H1 (cell line): ENCODE results near the gene WDR35. TPM values are rescaled to one million over a fixed set of nuclear protein-coding genes. Genes with fewer than 3 reads are reported as not detected.

ENCODE experiments used
- CTCF ChIA-PET: fragments of 300-600 bp; sonication (Branson Sonifier 250); formaldehyde crosslinking; loops from one replicate; lab custom pipeline; 2021; ENCODE audit not compliant: partially characterized antibody; lab: Charles Lee
- POLR2A ChIA-PET: fragments of 300-600 bp; sonication (Branson Sonifier 250); formaldehyde crosslinking; loops from one replicate; lab custom pipeline; 2021; ENCODE audit warnings: inconsistent platforms; ENCODE audit not compliant: partially characterized antibody; lab: Charles Lee
- DNase-seq, 2 experiments: peaks; one replicate each; pipeline versions ENCODE4 v3.0.0 to v3.0.0-alpha.2; 2010 to 2022; ENCODE audit warnings: low spot score in 2 of 2, low read depth in 1 of 2, mixed read lengths in 1 of 2
- FAIRE-seq: peaks from 2 replicates; lab custom pipeline; 2011; peaks lifted over from hg19 to GRCh38; lab: Jason Lieb, UNC
- H2AFZ ChIP-seq: 2 replicates; pipeline ENCODE4 v1.8.1; 2012; ENCODE audit warnings: low read length, inconsistent platforms
- H2AK5ac ChIP-seq: 2 replicates; pipeline ENCODE4 v1.6.1; 2013; ENCODE audit warnings: low read depth, low read length
- H2BK120ac ChIP-seq: replicated peaks from 2 replicates; pipeline ENCODE3; 2013; ENCODE audit warnings: low read depth, low read length, inconsistent platforms
- H2BK12ac ChIP-seq: 2 replicates; pipeline ENCODE4 v1.6.1; 2013; ENCODE audit warnings: low read depth, low read length
- H2BK15ac ChIP-seq: 2 replicates; pipeline ENCODE4 v1.6.1; 2013; ENCODE audit warnings: low read length
- H2BK20ac ChIP-seq: 2 replicates; pipeline ENCODE4 v1.6.1; 2013; ENCODE audit warnings: low read length
- H2BK5ac ChIP-seq: 2 replicates; pipeline ENCODE4 v1.6.1; 2013; ENCODE audit warnings: low read depth, low read length
- H3K14ac ChIP-seq: 2 replicates; pipeline ENCODE4 v1.6.1; 2013; ENCODE audit warnings: inconsistent platforms; ENCODE audit not compliant: insufficient read length
- H3K18ac ChIP-seq: 2 replicates; pipeline ENCODE4 v1.6.1; 2013; ENCODE audit warnings: low read length; ENCODE audit errors: extremely low read depth
- H3K23ac ChIP-seq: 2 replicates; pipeline ENCODE4 v1.6.1; 2013; ENCODE audit warnings: inconsistent platforms; ENCODE audit not compliant: insufficient read length
- H3K23me2 ChIP-seq: 2 replicates; pipeline ENCODE4 v1.6.1; 2013; ENCODE audit warnings: low read depth, low read length
- H3K27ac ChIP-seq: 2 replicates; pipeline ENCODE4 v1.6.1; 2011; ENCODE audit warnings: low read depth, low read length, inconsistent platforms
- H3K27me3 ChIP-seq, 4 experiments: replicated peaks in 1 of 4; 1 replicate in 1 of 4; 2 replicates in 3 of 4; pipeline versions ENCODE4 v1.6.1 to v1.8.1; 2011 to 2013; ENCODE audit warnings: low read length in 3 of 4, mild to moderate bottlenecking in 3 of 4, inconsistent platforms in 2 of 4, mixed read lengths in 2 of 4, moderate library complexity in 1 of 4; ENCODE audit not compliant: control insufficient read depth in 3 of 4, insufficient read depth in 3 of 4; ENCODE audit errors: extremely low read depth in 1 of 4
- H3K36me3 ChIP-seq, 4 experiments: 2 replicates each; pipeline versions ENCODE4 v1.6.1 to v1.8.1; 2011 to 2013; ENCODE audit warnings: mild to moderate bottlenecking in 4 of 4, low read length in 3 of 4, moderate library complexity in 2 of 4, control low read depth in 1 of 4, inconsistent platforms in 1 of 4; ENCODE audit not compliant: insufficient read depth in 4 of 4, control insufficient read depth in 2 of 4
- H3K4ac ChIP-seq: replicated peaks from 2 replicates; pipeline ENCODE3; 2013; ENCODE audit warnings: low read length, low read depth, mixed read lengths, inconsistent platforms; ENCODE audit not compliant: insufficient read length
- H3K4me1 ChIP-seq, 4 experiments: replicated peaks in 1 of 4; 1 replicate in 1 of 4; 2 replicates in 3 of 4; pipeline versions ENCODE4 v1.6.1 to v1.8.1; 2011 to 2013; ENCODE audit warnings: low read length in 3 of 4, inconsistent platforms in 2 of 4, mixed read lengths in 1 of 4; ENCODE audit not compliant: insufficient read depth in 4 of 4, control insufficient read depth in 3 of 4
- H3K4me2 ChIP-seq, 2 experiments: 2 replicates each; pipeline versions ENCODE4 v1.6.1 to v1.8.1; 2011 to 2013; ENCODE audit warnings: low read depth in 2 of 2, low read length in 2 of 2, control low read depth in 1 of 2, inconsistent platforms in 1 of 2, mild to moderate bottlenecking in 1 of 2; ENCODE audit not compliant: insufficient read depth in 1 of 2
- H3K4me3 ChIP-seq, 4 experiments: fragments of 200-600, 300-600 bp in 1 of 4; sonication (generic), shearing (Covaris generic), sonication (Bioruptor Twin) in 1 of 4; 2 replicates each; pipeline versions ENCODE4 v1.5.1 to v1.8.1; 2011 to 2016; ENCODE audit warnings: low read length in 4 of 4, low read depth in 3 of 4, control low read depth in 2 of 4, inconsistent platforms in 2 of 4, mild to moderate bottlenecking in 2 of 4, mixed read lengths in 1 of 4, moderate library complexity in 1 of 4; ENCODE audit not compliant: insufficient read depth in 2 of 4; ENCODE audit errors: extremely low read depth in 1 of 4
- H3K56ac ChIP-seq: replicated peaks from 2 replicates; pipeline ENCODE3; 2013; ENCODE audit warnings: low read depth, mild to moderate bottlenecking, mixed read lengths, low read length, inconsistent platforms; ENCODE audit not compliant: insufficient read length
- H3K79me1 ChIP-seq: 2 replicates; pipeline ENCODE4 v1.6.1; 2013; ENCODE audit warnings: low read depth, low read length, control low read depth
- H3K79me2 ChIP-seq, 2 experiments: 2 replicates each; pipeline versions ENCODE4 v1.6.1 to v1.8.1; 2012 to 2013; ENCODE audit warnings: low read length in 2 of 2, mild to moderate bottlenecking in 2 of 2, inconsistent platforms in 1 of 2; ENCODE audit not compliant: insufficient read depth in 2 of 2, control insufficient read depth in 1 of 2
- H3K9ac ChIP-seq, 4 experiments: replicated peaks in 1 of 4; 1 replicate in 1 of 4; 2 replicates in 3 of 4; pipeline versions ENCODE4 v1.6.1 to v1.8.1; 2011 to 2013; ENCODE audit warnings: low read depth in 3 of 4, low read length in 3 of 4, control low read depth in 2 of 4, mild to moderate bottlenecking in 2 of 4, moderate library complexity in 2 of 4, inconsistent platforms in 1 of 4; ENCODE audit errors: extremely low read depth in 1 of 4
- H3K9me3 ChIP-seq, 2 experiments: 2 replicates each; pipeline versions ENCODE4 v1.6.1 to v1.8.1; 2012 to 2013; ENCODE audit warnings: mild to moderate bottlenecking in 2 of 2, moderate library complexity in 2 of 2, control low read depth in 1 of 2, inconsistent platforms in 1 of 2, low read depth in 1 of 2, low read length in 1 of 2, mixed read lengths in 1 of 2; ENCODE audit not compliant: insufficient read depth in 2 of 2
- H4K20me1 ChIP-seq, 2 experiments: replicated peaks in 1 of 2; 2 replicates each; pipeline versions ENCODE3 to v1.8.1; 2011 to 2013; ENCODE audit warnings: inconsistent platforms in 2 of 2, low read length in 2 of 2, mild to moderate bottlenecking in 1 of 2; ENCODE audit not compliant: insufficient read depth in 2 of 2, control insufficient read depth in 1 of 2
- H4K5ac ChIP-seq: 2 replicates; pipeline ENCODE4 v1.6.1; 2013; ENCODE audit warnings: low read length, low read depth, mixed read lengths, inconsistent platforms; ENCODE audit not compliant: insufficient read length
- H4K8ac ChIP-seq: 2 replicates; pipeline ENCODE4 v1.8.0; 2013; ENCODE audit warnings: mild to moderate bottlenecking, moderate library complexity, low read length, inconsistent platforms; ENCODE audit not compliant: insufficient read depth; ENCODE audit errors: extremely low read depth
- H4K91ac ChIP-seq: replicated peaks from 2 replicates; pipeline ENCODE3; 2013; ENCODE audit warnings: low read length, mixed read lengths, inconsistent platforms; ENCODE audit not compliant: insufficient read length
- ATF3 ChIP-seq: IDR thresholded peaks from 2 replicates; pipeline ENCODE4 v1.6.1; 2011; ENCODE audit warnings: low read depth, mild to moderate bottlenecking, low read length; ENCODE audit not compliant: insufficient read depth
- CBX5 ChIP-seq: fragments of 300-800, 300-1000 bp; sonication (generic); IDR thresholded peaks from 2 replicates; pipeline ENCODE4 v1.7.1; 2016; ENCODE audit warnings: antibody characterized with exemption, low read length, low read depth
- CTCF ChIP-seq, 3 experiments: IDR thresholded peaks; 1 replicate in 2 of 3; 2 replicates in 1 of 3; pipeline versions ENCODE4 v1.5.1 to v1.6.1; 2011; ENCODE audit warnings: low read length in 3 of 3, mild to moderate bottlenecking in 3 of 3, inconsistent platforms in 2 of 3, low read depth in 1 of 3, moderate library complexity in 1 of 3; ENCODE audit not compliant: insufficient read depth in 1 of 3; ENCODE audit errors: control extremely low read depth in 1 of 3
- EP300 ChIP-seq, 2 experiments: IDR thresholded peaks; 1 replicate in 1 of 2; 2 replicates in 1 of 2; pipeline ENCODE4 v1.6.1; 2011 to 2012; ENCODE audit warnings: low read depth in 2 of 2, low read length in 2 of 2, mild to moderate bottlenecking in 2 of 2, borderline replicate concordance in 1 of 2, inconsistent platforms in 1 of 2, moderate library complexity in 1 of 2
- NRF1 ChIP-seq: IDR thresholded peaks from 2 replicates; pipeline ENCODE4 v1.6.1; 2011; ENCODE audit warnings: mild to moderate bottlenecking, low read depth, low read length, improper control_type of control experiment
- POLR2AphosphoS5 ChIP-seq: IDR thresholded peaks from 2 replicates; pipeline ENCODE4 v1.6.1; 2011; ENCODE audit warnings: low read depth, low read length
- RAD21 ChIP-seq, 2 experiments: IDR thresholded peaks in 1 of 2; conservative IDR thresholded peaks in 1 of 2; 2 replicates each; pipeline ENCODE4 v1.6.1; 2011; ENCODE audit warnings: low read depth in 2 of 2, low read length in 2 of 2, improper control_type of control experiment in 1 of 2, inconsistent platforms in 1 of 2, mild to moderate bottlenecking in 1 of 2, moderate library complexity in 1 of 2
- SP1 ChIP-seq: IDR thresholded peaks from 2 replicates; pipeline ENCODE4 v1.6.1; 2011; ENCODE audit warnings: low read depth, low read length
- TEAD4 ChIP-seq: IDR thresholded peaks from 2 replicates; pipeline ENCODE4 v1.6.1; 2012; ENCODE audit warnings: low read depth, low read length, inconsistent platforms, mixed read lengths
- ZNF274 ChIP-seq: IDR thresholded peaks from 2 replicates; pipeline ENCODE4 v1.7.0; 2012; ENCODE audit warnings: low read length, borderline replicate concordance; ENCODE audit errors: extremely low read depth
- WGBS, 2 experiments: shearing (Covaris generic) in 1 of 2; methylation state at CpG; one replicate each; pipeline versions ENCODE4 v1.1.6 to v1.1.7; 2013 to 2015; ENCODE audit warnings: low lambda C conversion rate in 2 of 2, mixed read lengths in 2 of 2, inconsistent platforms in 1 of 2, low coverage in 1 of 2, missing lambda C conversion rate in 1 of 2; ENCODE audit not compliant: insufficient replicate concordance in 2 of 2, insufficient coverage in 1 of 2, insufficient read length in 1 of 2; ENCODE audit errors: extremely low coverage in 1 of 2, missing lambda C conversion rate in 1 of 2; 5-methylcytosine and 5-hydroxymethylcytosine counted together
- polyA plus RNA-seq, 7 experiments: library from polyadenylated mRNA; depleted of rRNA in 3 of 7; stranded (reverse) in 5 of 7; unstranded in 2 of 7; fragments of >200 nt in 5 of 7; fragments of 200-250 nt in 2 of 7; gene quantifications; 1 replicate in 5 of 7; 2 replicates in 1 of 7; 4 replicates in 1 of 7; pipeline versions ENCODE4 v1.2.1 to v1.2.3, GENCODE V29; 2011 to 2013; ENCODE audit warnings: missing spikeins in 2 of 7, mixed read lengths in 2 of 7
- total RNA-seq: library from RNA; stranded (reverse); fragmentation: NEBNext Ultra II Directional; extraction: Animal tissue kit (Norgen Biotek cat#: 25700); gene quantifications from 2 replicates; pipeline ENCODE4 v1.2.1, GENCODE V29; 2021

Gene WDR35
- total and polyA plus RNA-seq, 2 of the 8 experiments (the other 6 are each of a cell fraction or from before 2014, with no cell fraction given) = 9.0 to 25.5 TPM

- Histone ChIP-seq H3K4me1 (peaks cover 0 to 2% (median under 1%) of the 10 kb centered on the region in 4 experiments; a peak in 3 of 7 replicates), H3K23me2 (peaks cover 9% of the 10 kb centered on the region), H2BK120ac (no peak overlapping the region), H3K36me3 (peaks cover 0 to 21% (median 6%) of the 10 kb centered on the region in 4 experiments; a peak in 3 of 8 replicates), H4K91ac (no peak overlapping the region), H3K14ac (no peak overlapping the region), H2BK20ac (no peak overlapping the region), H3K4me3 (peak overlapping the region in 1 of 4 experiments; percentile 87; a peak in 2 of 8 replicates), H3K18ac (no peak overlapping the region), H3K27ac (no peak overlapping the region), H3K27me3 (no peaks in the 10 kb centered on the region), H3K79me2 (peaks cover 3 to 48% of the 10 kb centered on the region in 2 experiments; a peak in 3 of 4 replicates), H4K20me1 (peaks cover 0 to 2% of the 10 kb centered on the region in 2 experiments), H2AFZ (no peak overlapping the region), H2BK5ac (no peak overlapping the region), H2BK15ac (no peak overlapping the region), H3K9ac (no peak overlapping the region), H3K9me3 (no peaks in the 10 kb centered on the region), H3K79me1 (peaks cover 5% of the 10 kb centered on the region), H2BK12ac (no peak overlapping the region), H3K4ac (no peak overlapping the region), H2AK5ac (no peak overlapping the region), H3K23ac (no peak overlapping the region), H3K4me2 (peak overlapping the region in 1 of 2 experiments; percentile 91; a peak in 2 of 4 replicates), H3K56ac (no peak overlapping the region), H4K5ac (no peak overlapping the region), H4K8ac (no peak overlapping the region)
- CTCF ChIA-PET = interaction anchor here (0.9 to 2.7 kb wide), 3 partner anchors 15 to 33 kb away, joined by 3 to 19 read pairs (median 9); no protein-coding TSS in a partner anchor
- POLR2A ChIA-PET = interaction anchor here (0.6 kb wide), 1 partner anchor 94 kb away, joined by 3 read pairs; no protein-coding TSS in a partner anchor
- FAIRE-seq (no peak), DNase-seq (no peak)
- WGBS, 2 experiments = 90% methylated on average over 5 of the region's 5 CpGs; no CpG with 5 or more reads in 1 of the 2 experiments
- TF ChIP-seq ATF3 = no peak
- TF ChIP-seq RAD21 (IDR thresholded peaks at IDR 0.05 in 1 of 2, conservative IDR thresholded peaks at IDR 0.05 in 1 of 2; ENCODE audit: low read depth in 2 of 2, low read length in 2 of 2) = no peak
- TF ChIP-seq POLR2AphosphoS5 = no peak
- no peak for TF ChIP-seq CBX5
- TF ChIP-seq ZNF274 = no peak
- TF ChIP-seq NRF1 = no peak
- no peak for TF ChIP-seq SP1
- no peak for TF ChIP-seq CTCF (IDR thresholded peaks at IDR 0.05; ENCODE audit: control extremely low read depth in 1 of 3, insufficient read depth in 1 of 3, low read depth in 1 of 3, low read length in 3 of 3)
- TF ChIP-seq EP300 (IDR thresholded peaks at IDR 0.05; ENCODE audit: borderline replicate concordance in 1 of 2, low read depth in 2 of 2, low read length in 2 of 2) = no peak
- TF ChIP-seq TEAD4 = no peak
Observed at GRCh38 chr2:19987936-19988335, 2.0 kb downstream of the WDR35 start.
